GM23248 (cell line): Measurements from ENCODE around the gene DHRS12. TPM values are rescaled to one million over a fixed set of nuclear protein-coding genes. Genes with fewer than 3 reads are reported as not detected.

Experiments
- DNase-seq: peaks from one replicate; pipeline ENCODE4 v3.0.0-alpha.2; 2015
- H2AFZ ChIP-seq: fragments of 200-600 bp; sonication (generic); 2 replicates; pipeline ENCODE4 v1.6.1; 2016; ENCODE audit warnings: antibody characterized with exemption
- H3F3A ChIP-seq: fragments of 200-600 bp; sonication (generic); 2 replicates; pipeline ENCODE4 v1.6.1; 2016; ENCODE audit warnings: mild to moderate bottlenecking, antibody characterized with exemption, mixed run types; ENCODE audit not compliant: insufficient read depth
- H3K27ac ChIP-seq: fragments of 200-600 bp; sonication (generic); 2 replicates; pipeline ENCODE4 v1.5.1; 2016; ENCODE audit warnings: mild to moderate bottlenecking
- H3K27me3 ChIP-seq: fragments of 200-600 bp; sonication (generic); replicated peaks from 2 replicates; pipeline ENCODE4 v1.6.1; 2016; ENCODE audit warnings: mild to moderate bottlenecking; ENCODE audit not compliant: insufficient read depth
- H3K36me3 ChIP-seq: fragments of 200-600 bp; sonication (generic); 2 replicates; pipeline ENCODE4 v1.6.1; 2016; ENCODE audit warnings: low read depth, mild to moderate bottlenecking
- H3K4me1 ChIP-seq: fragments of 200-600 bp; sonication (generic); 2 replicates; pipeline ENCODE4 v1.6.1; 2016; ENCODE audit warnings: mild to moderate bottlenecking; ENCODE audit not compliant: insufficient read depth
- H3K4me2 ChIP-seq: fragments of 200-600 bp; sonication (generic); one replicate; pipeline ENCODE4 v1.6.1; 2016; ENCODE audit warnings: mild to moderate bottlenecking; ENCODE audit not compliant: unreplicated experiment
- H3K4me3 ChIP-seq: fragments of 200-600 bp; sonication (generic); 2 replicates; pipeline ENCODE4 v1.5.1; 2016; ENCODE audit warnings: mild to moderate bottlenecking
- H3K79me2 ChIP-seq: fragments of 200-600 bp; sonication (generic); 2 replicates; pipeline ENCODE4 v1.6.1; 2016; ENCODE audit warnings: mild to moderate bottlenecking; ENCODE audit not compliant: insufficient read depth
- H3K9ac ChIP-seq: fragments of 200-600 bp; sonication (generic); 2 replicates; pipeline ENCODE4 v1.6.1; 2016; ENCODE audit warnings: mild to moderate bottlenecking
- H3K9me2 ChIP-seq: fragments of 200-600 bp; sonication (generic); 2 replicates; pipeline ENCODE4 v1.6.1; 2016; ENCODE audit warnings: mixed run types, mild to moderate bottlenecking, moderate library complexity; ENCODE audit not compliant: insufficient read depth
- H3K9me3 ChIP-seq: fragments of 200-600 bp; sonication (generic); one replicate; pipeline ENCODE4 v1.6.1; 2017; ENCODE audit warnings: low read depth
- H4K20me1 ChIP-seq: fragments of 200-600 bp; sonication (generic); 2 replicates; pipeline ENCODE4 v1.6.0; 2016; ENCODE audit not compliant: insufficient read depth
- EZH2 ChIP-seq: fragments of 200-600 bp; sonication (generic); IDR thresholded peaks from 2 replicates; pipeline ENCODE4 v1.6.1; 2018; ENCODE audit warnings: antibody characterized with exemption, mild to moderate bottlenecking; ENCODE audit not compliant: insufficient read depth, poor library complexity, severe bottlenecking
- EZH2phosphoT487 ChIP-seq: fragments of 200-600 bp; sonication (generic); IDR thresholded peaks from 2 replicates; pipeline ENCODE4 v1.6.1; 2018; ENCODE audit warnings: antibody characterized with exemption, moderate library complexity, mild to moderate bottlenecking, low read depth; ENCODE audit not compliant: insufficient read depth
- WGBS, 2 experiments: methylation state at CpG; one replicate each; pipeline ENCODE4 v1.1.6; 2015 to 2017; ENCODE audit warnings: low lambda C conversion rate in 2 of 2, low coverage in 1 of 2; ENCODE audit errors: missing lambda C conversion rate in 2 of 2; 5-methylcytosine and 5-hydroxymethylcytosine counted together
- in situ Hi-C: fragments of 300-500 bp; cut with MboI; formaldehyde crosslinking; loops from 2 replicates; pipeline ENCODE4 v1.15.0; 2020
- polyA plus RNA-seq: library from polyadenylated mRNA; unstranded; fragments of >200 nt; fragmentation: Nextera tagmentation; extraction: Ambion mirVana; gene quantifications from 2 replicates; pipeline ENCODE4 v1.2.1, GENCODE V29; 2016
- total RNA-seq: library from RNA; depleted of rRNA; stranded (reverse); fragments of >200 nt; shearing (Covaris generic); gene quantifications from 2 replicates; pipeline ENCODE4 v1.2.3, GENCODE V29; 2014

DHRS12 gene
- total and polyA plus RNA-seq, 2 experiments from 2014 or later, result 5.7 to 13.3 TPM

DNA sequence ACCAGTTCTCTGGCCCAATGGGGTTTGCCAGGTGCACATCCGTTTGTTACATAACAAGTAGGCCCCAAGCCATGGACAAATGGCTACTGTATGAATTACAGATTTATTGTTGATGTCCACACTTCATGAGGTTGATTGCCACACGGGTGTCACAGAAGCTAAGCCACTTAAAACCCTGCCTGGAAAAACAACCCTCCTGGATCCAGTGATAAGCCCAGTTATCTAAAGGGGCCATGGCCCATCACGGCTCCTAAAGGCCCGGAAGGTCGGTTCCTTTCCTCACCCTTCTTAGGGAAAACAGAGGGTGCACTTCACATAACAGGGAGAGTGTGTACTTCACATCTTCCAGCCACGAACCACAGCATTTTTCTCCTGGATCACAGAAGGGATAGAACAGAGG, 37.0 kb upstream of the DHRS12 start:
- DNase-seq, result no peak
- Histone ChIP-seq H3K36me3 (no peaks in the 10 kb centered on the region), H3K27me3 (peaks cover 22% of the 10 kb centered on the region), H3K79me2 (no peaks in the 10 kb centered on the region), H4K20me1 (no peaks in the 10 kb centered on the region), H3K4me1 (peaks cover 15% of the 10 kb centered on the region), H3K4me2 (no peak overlapping the region), H3K9me2 (no peaks in the 10 kb centered on the region), H2AFZ (no peak overlapping the region), H3K27ac (no peak overlapping the region), H3K9me3 (no peaks in the 10 kb centered on the region), H3F3A (peaks cover 5% of the 10 kb centered on the region; the same call in 1 of the 2 replicates), H3K4me3 (no peak overlapping the region), H3K9ac (no peak overlapping the region)
- in situ Hi-C loops, result no loop called here
- WGBS, 2 experiments, result 80 to 84% methylated on average over 6 of the region's 6 CpGs
- TF ChIP-seq EZH2phosphoT487, result no peak
- no peak for TF ChIP-seq EZH2

DNA sequence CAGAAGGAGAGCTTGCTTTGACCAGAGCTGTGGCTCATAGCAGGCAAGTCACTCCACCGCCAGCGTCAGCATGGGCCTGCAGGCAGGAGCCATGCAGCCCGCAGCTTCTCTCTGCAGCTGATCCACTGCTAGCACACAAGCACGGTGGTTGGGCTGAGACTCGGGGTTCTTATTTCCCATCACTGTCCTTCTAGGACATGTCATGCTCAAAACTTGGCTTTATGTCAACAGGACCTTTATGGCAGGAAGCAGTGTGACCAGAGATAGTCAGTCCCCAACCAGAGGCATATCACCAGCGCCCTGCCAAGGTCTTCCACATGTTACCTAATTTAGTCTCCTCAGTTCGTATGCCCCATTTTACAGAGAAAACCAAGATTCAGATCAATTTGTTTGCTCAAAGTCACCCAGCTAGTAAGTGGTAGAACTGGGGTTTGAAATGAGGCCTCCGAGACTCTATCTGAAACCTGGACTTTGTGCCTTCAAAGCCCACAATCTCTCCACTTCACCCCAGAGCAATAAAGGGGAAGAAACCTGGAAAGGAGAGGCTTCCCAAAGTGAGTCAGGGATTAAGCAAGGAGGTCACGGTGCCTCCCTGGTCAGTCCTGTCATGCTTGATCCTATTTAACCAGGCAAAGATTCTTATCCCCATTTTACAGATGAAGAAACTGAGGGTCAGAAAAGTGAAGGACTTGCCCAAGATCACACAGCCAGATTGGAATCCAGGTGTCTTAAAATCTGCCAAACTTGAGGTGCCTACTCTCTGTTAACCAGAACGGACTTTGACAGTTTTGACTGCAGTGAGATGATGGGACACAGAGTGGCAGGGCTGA, 36.0 kb upstream of the DHRS12 start:
- Histone ChIP-seq H3K27ac (no peak overlapping the region), H3K4me3 (no peak overlapping the region), H4K20me1 (no peaks in the 10 kb centered on the region), H3K9me2 (no peaks in the 10 kb centered on the region), H3K79me2 (no peaks in the 10 kb centered on the region), H3K9ac (no peak overlapping the region), H3F3A (peaks cover 5% of the 10 kb centered on the region; the same call in 1 of the 2 replicates), H3K9me3 (no peaks in the 10 kb centered on the region), H3K36me3 (no peaks in the 10 kb centered on the region), H3K27me3 (peaks cover 22% of the 10 kb centered on the region), H2AFZ (no peak overlapping the region), H3K4me1 (peaks cover 11% of the 10 kb centered on the region), H3K4me2 (no peak overlapping the region)
- DNase-seq, result no peak
- 88 to 90% methylated on average over 10 of the region's 10 CpGs for WGBS, 2 experiments
- in situ Hi-C loops, result no loop called here
- TF ChIP-seq EZH2, result no peak
- TF ChIP-seq EZH2phosphoT487, result no peak

DNA sequence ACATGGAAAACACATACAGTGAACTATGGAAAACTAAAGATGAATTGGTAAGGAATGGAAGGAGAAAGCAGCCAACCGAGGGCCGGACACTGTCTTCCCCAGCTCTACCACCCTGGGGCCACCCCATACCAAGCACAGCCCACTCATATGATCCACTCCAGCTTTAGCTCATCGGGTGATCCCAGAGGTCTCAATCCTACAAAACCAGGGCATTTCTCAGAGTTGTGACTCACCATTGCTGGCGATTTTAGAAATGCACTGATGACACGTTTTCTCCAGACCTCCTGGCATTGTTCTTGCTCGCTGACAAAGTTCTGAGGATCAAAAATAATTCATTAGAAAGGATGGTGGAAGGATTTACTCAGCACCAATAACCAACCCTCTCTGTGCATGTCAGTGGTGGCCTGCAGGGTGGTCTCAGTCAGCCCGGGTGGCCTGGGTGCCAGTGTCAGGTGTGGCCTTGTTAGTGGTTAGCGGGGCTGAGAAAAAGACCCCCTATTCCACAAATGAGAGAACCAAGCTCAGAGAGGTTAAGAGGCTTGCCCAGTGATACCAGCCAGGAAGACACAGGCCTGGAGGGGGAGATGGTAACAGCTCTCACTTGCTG, 34.4 kb upstream of the DHRS12 start:
- H3K9me2 ChIP-seq, result no peaks in the 10 kb centered on the region
- H2AFZ ChIP-seq, result no peak overlapping the region
- H3K9me3 ChIP-seq, result no peaks in the 10 kb centered on the region
- H3K27ac ChIP-seq, result no peak overlapping the region
- TF ChIP-seq EZH2 (no peak), EZH2phosphoT487 (no peak)
- H3K9ac ChIP-seq, result no peak overlapping the region
- H3K79me2 ChIP-seq, result no peaks in the 10 kb centered on the region
- H4K20me1 ChIP-seq, result no peaks in the 10 kb centered on the region
- 14 to 15% methylated on average over 8 of the region's 8 CpGs for WGBS, 2 experiments
- H3F3A ChIP-seq, result peaks cover 5% of the 10 kb centered on the region; the same call in 1 of the 2 replicates
- peaks cover 9% of the 10 kb centered on the region for H3K4me1 ChIP-seq
- DNase-seq, result peak; percentile 94
- in situ Hi-C loops, result no loop called here
- no peaks in the 10 kb centered on the region for H3K36me3 ChIP-seq
- peaks cover 21% of the 10 kb centered on the region for H3K27me3 ChIP-seq
- peak overlapping the region; percentile 57 for H3K4me2 ChIP-seq
- H3K4me3 ChIP-seq, result no peak overlapping the region

DNA sequence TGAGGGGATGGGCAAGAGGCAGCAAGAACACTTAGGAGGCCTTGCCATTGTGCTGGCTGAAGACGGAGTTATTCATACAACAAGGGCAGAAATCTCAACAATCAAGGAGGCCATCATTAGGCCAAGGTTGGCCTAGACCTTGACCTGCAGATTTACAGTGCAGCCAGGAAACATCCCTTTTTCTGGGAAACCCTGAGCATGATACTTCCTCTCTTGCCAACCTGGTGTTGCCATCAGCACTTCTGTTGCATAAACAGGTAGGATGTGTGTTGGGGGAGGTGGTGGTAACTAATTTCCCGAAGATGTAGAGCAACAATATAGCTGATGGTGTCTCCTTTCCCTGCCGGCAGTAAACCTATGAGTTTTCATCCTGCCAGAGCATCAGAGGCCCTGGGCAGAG, 33.1 kb upstream of the DHRS12 start:
- Histone ChIP-seq H3F3A (peaks cover 5% of the 10 kb centered on the region; the same call in 1 of the 2 replicates), H4K20me1 (no peaks in the 10 kb centered on the region), H3K4me2 (no peak overlapping the region), H3K9me3 (no peaks in the 10 kb centered on the region), H3K79me2 (no peaks in the 10 kb centered on the region), H3K9me2 (no peaks in the 10 kb centered on the region), H3K4me1 (peaks cover 9% of the 10 kb centered on the region), H3K9ac (no peak overlapping the region), H3K27me3 (peaks cover 22% of the 10 kb centered on the region), H3K36me3 (no peaks in the 10 kb centered on the region), H3K27ac (no peak overlapping the region), H3K4me3 (no peak overlapping the region), H2AFZ (no peak overlapping the region)
- WGBS, 2 experiments, result 76 to 83% methylated on average over 3 of the region's 3 CpGs
- TF ChIP-seq EZH2 (no peak), EZH2phosphoT487 (no peak)
- no peak for DNase-seq
- in situ Hi-C loops, result no loop called here
